Fibroblast of gingiva (primary cell): ENCODE results near the gene SLC4A8.
A peak's percentile ranks its signal among the peaks of the same experiment; 100 is the strongest.

Source experiments
- DNase-seq: peaks from one replicate; pipeline ENCODE4 v3.0.0-alpha.2; 2011; ENCODE audit warnings: low read depth

The SLC4A8 gene

DNA sequence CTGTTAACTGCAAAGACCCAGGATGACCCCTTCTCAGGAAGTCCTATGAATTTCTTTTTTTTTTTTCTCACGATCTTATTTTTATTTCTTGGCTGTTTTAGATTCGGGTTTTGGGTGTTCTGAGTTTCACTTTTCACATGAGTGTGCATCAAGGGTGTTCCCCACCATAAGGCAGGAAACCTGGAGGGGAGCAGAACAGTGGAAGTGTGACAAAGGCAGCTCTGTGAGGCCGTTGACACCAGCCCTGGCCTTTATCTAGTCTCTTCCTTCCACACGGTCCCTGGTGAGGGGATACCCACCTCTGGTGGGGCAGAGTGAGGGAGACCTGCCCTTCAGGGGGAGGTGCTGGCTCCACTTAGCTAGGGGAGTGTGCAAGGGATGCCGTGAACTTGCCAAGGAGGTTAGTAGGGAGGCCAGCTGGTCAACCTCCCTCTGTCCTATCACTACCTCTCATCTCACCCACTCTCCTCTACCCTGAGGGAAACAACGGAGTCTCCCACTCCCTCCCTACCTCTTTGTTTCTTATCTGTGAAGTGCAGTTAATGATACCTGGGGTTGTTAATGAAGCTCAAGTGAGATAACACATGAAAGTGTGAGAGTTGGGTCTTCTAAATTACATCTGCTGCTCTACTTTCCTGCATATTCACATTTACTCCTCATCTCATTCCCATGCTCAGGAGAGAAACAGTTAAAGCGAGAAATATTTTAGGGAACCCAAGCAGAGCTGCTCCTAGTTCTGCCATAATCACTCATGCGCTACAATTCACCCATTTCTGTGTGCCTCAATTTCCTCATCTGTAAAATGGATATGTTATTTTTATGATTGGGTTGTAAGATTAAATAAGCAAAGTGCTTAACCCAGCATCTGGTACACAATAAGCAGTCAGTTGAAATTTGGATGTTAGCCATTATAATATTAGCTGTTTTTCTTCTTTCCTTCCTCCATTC, 29.1 kb upstream of the SLC4A8 start:
- DNase-seq: no peak

DNA sequence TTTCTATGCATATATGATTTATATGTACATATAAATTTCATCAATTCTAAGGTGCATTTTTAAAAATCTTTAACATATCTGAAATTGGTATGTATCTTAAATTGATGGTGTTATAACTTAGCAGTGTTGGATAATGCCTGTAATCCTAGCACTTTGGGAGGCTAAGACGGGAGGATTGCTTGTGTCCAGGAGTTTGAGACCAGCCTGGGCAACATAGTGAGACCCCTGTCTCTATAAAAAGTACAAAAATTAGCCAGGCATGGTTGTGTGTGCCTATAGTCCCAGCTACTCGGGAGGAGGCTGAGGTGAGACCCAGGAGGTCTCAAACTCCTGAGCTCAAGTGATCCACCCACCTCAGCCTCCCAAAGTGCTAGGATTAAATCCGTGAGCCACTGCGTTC, 27.0 kb upstream of the SLC4A8 start:
- no peak for DNase-seq

DNA sequence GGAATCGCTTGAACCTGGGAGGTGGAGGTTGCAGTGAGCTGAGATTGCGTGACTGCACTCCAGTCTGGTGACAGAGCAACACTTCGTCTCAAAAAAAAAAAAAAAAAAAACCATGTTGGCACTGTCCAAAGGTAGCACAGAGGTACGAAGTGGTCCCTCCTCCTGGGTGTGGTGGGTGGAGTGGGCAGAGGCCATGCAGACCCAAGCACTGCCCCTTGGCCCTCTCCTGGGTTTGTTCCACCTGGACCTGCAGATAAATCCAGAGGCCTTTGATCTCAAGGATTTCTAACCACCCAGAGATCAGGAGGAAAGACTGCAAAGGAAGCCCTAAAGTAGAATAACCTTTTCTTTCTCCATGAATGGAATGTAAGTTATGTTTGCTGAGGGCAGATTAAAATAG, 24.7 kb upstream of the SLC4A8 start:
- no peak for DNase-seq

DNA sequence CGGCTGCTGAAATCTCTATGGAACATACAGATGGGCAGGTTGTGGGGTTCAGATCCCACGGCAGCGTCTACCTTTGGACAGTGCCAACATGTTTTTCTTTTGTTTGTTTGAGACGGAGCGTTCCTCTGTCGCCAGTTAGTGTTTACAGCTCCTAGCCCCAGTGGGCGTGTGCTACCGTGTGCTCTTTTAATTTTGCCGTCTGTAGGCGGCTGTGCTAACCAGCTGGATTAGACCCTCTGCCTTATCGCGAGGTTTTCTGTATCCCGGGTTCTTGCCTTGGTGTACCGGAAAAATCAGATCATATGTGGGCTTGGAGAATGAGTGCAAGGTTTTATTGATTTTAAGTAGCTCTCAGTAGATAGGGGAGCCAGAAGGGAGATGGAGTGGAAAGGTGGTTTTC, 23.6 kb upstream of the SLC4A8 start:
- no peak for DNase-seq

DNA sequence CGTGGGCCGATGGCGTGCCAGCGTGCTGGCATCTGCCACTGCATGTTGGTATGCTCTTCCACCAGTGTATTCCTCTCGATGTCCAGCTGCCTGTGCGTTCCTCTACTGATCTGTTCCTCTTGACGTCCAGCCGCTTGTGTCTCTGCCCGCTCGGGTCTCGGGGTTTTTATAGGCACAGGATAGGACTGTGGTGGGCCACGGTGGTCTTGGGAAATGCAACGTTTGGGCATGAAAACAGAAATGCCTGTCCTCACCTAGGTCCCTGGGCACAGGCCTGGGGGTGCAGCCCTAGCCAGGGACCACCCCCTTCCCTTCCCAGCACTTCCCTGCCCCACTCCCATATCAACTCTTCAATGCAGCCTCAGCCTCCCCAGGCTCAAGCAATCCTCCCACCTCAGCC, 23.1 kb upstream of the SLC4A8 start:
- DNase-seq: no peak

DNA sequence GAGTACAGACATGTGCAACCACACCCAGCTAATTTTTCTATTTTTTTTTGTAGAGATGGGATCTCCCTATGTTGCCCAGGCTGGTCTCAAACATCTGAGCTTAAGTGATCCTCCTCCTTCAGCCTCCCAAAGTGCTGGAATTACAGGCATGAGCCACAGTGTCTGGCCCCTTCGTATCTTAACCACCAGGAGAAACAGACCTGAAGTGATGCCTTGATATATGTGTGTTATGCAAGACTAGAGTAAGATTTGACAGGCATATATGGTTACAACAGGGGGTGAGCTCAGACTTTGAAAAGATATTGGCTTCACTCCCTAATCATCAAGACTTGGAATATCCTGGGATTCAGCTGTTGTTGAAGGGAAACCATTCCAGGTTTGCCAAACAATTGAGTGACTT, 22.7 kb upstream of the SLC4A8 start:
- no peak for DNase-seq

DNA sequence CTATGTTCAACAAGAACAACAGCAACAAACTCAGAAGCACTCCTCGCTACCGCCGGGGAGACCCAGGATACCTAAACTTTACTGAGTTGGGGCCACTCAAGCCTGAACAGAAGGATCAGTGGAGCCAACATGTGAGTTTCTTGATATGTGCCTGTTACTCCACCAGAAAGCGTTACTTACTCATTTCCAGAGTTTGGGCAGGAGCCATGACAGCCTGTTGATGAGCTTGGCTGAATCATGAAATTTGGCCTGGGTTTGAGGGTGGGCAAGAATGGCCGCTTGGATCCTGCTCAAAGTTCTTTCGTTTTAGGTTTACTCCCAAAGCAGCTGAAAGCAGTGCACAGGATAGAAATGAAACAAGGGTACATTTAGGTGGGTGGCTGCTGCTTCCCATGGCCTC, 21.5 kb upstream of the SLC4A8 start:
- DNase-seq: no peak

DNA sequence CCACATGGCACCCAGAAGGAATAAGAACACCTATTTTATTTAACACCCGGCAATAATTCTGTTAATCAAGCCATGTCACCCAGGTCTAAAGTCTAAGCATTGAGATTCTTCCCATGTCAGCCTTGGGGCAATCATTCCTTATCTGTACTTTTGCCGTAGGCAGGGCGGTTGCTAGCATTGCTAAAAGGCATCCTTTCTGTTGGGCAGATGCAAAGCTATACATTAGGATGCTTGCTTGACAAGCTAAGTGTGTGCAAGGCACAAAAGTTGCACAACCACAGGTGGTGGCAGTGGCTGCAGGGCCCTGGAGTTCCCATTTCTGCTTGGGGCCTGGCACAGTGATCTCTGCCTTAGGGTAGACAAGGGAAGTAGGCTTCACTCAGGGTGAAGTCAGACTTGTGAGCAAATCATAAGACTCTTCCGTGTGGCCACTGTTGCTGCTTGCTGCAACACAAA, 20.9 kb upstream of the SLC4A8 start:
- no peak for DNase-seq

DNA sequence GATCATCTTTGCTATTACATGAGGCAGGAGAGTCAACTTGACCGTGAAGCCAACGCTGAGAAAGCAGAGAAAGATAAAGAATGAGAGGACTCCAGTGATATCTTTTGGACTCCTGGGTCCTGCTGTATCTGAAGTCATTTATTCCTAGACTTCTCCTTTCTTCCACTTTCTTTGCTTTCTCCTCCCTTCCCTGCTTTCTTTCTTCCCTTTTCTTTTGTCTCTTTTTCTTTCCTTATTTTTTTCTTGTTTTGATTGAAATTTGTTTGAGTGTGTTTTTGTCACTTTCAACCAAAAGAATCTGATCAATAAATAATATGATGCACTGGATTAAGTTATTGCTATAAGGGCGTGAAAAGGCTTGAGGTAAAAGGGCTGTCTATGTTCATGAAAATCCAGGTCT, 20.0 kb upstream of the SLC4A8 start:
- no peak for DNase-seq

DNA sequence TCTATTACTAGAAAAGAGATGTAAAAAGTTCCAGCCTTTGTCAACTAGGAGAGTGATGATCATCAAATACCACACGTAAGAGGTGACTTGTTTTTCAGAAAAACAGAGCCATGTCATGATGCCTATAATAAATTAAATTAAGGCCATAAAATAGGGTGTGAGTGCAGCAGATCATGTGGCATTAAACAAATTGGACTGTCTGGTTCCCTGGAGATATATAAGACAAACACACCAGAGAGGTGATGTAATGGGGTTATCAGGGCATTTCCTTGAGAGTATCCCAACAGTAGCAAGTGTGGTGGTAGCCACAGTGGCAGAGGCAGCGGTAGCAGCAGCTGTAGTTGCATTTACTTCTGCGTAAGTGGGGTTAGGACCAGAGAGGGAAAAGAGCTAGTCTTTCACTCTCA, 18.8 kb upstream of the SLC4A8 start:
- no peak for DNase-seq

DNA sequence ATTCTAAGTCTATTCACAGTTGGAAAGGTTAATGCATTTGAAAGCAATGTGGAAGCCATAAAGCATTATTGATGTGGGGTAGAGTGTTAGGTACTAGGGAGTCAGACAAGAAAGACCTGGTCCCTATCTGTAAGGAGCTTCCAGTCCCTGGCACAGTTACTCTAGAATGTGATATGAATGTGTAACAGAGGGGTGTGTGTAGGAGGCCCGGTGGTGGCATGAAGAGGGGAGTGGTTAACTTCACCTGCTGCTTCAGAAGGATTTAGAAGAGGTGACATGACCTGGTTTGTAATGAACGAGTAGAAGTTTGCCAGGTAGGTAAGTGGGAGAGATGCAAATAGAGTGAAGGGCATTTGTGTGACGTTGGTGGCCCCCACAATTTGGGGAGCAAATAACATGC, 18.3 kb upstream of the SLC4A8 start:
- DNase-seq: no peak

DNA sequence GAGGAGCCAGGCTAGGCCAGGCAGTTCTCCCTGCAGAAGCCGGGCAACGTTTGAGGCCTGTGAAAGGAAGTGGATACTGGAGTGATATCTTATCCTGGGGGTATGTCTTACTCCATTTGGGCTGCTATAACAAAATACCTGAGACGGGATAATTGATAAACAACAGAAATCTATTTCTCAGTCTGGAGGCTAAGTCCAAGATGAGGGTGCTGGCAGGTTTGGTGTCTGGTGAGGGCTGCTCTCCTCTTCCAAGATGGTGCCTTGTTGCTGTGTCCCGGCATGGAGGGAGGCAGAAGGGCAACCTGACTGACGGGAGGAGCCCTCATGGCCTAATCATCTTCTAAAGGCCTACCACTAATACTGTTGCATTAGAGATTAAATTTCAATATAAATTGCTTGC, 17.8 kb upstream of the SLC4A8 start:
- DNase-seq: no peak

DNA sequence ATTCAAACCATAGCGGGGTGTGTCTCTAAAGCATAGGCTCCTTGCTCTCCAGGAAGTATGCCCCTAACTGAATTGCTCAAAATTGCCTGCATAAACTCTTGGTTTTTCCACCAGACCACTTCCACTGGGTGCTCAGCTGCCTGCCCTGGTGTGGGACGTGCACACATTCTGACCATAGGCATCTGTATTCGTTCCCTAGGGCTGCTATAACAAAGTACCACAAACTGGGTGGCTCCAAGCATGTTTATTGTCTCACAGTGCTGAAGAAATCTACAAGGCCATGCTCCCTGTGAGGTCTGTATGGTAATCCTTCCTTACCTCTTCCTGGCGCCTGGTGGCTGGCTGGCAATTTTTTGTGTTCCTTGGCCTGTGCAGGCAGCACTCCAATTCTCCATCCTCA, 17.0 kb upstream of the SLC4A8 start:
- no peak for DNase-seq

DNA sequence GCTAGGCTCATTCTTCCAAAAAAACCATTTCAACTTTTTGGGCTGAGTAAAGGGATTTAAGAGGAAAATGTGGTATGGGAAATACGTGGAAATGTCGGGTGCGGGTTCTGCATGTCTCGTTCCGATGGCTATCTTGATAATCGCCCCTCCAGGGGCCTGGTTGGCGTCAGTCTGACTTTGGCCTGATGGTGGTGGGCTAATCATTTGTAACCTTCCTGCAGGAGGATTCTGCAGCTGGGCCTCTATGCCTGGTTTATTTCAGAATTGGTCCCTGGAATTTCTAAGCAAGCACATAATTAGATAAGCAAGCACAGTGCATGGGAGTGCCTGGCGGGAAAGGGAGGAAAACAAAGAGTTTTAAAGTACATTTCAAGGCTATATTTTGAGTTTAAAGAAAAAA, 14.8 kb upstream of the SLC4A8 start:
- DNase-seq: no peak

DNA sequence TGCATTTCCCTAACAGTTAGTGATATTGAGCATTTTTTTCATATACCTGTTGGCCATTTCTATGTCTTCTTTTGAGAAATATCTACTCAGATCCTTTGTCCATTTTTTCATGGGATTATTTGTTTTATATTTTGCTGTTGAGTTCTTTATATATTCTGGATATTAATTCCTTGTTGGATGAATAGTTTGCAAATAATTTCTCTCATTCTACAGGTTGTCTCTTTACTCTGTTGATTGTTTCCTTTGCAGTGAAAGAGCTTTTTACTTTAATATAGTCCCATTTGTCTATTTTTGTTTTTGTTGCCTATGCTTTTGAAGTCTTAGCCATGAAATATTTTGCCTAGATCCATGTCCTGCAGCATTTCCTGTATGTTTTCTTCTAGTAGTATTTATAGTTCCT, 11.5 kb upstream of the SLC4A8 start:
- no peak for DNase-seq

DNA sequence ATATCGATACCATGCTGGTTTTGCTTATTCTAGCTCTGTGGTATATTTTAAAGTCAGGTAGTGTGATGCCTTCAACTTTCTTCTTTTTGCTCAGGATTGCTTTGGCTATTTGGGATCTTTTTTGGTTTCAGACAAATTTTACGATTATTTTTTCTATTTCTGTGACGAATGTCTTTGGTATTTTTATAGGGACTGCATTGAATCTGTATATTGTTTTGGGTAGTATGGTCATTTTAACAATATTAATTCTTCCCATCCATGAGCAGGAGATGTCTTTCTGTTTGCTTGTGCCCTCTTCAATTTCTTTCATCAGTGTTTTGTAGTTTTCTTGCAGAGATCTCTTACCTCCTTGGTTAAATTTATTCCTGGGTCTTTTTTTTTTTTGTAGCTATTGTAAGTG, 10.8 kb upstream of the SLC4A8 start:
- no peak for DNase-seq

DNA sequence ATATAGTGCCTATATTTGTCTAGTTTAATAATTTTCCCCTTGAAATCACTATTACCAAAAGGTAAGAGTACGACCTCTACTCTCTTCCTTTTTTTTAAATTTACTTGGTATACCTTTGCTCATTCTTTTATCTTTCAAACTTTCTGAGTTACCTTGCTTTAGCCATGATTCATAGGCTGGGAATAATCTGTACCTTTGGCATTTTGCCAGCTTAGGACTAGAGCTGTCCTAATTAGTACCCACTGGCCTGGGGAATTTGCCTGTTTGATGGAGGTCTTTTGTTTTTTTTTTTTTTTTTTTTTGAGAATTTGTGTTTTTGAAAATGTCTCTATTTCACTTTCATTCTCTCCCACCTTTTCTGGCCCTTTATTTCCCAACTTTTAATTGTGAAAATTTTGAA, 8.7 kb upstream of the SLC4A8 start:
- no peak for DNase-seq

DNA sequence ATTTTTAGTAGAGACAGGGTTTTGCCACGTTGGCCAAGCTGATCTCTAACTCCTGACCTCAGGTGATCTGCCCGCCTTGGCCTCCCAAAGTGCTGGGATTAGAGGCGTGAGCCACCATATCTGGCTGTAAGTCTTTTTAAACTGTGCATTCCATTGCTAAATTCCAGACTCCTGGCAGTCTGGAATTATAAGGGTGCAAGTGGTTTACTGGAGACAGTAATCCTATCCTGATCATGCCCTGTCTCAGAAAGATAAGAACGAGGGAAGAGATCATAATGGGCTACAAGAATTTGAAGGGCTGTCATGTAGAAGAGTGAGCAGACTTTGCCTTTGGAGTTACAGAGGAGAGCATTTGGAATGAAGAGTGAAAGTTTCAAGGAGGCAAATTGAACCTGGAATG, 6.8 kb upstream of the SLC4A8 start:
- DNase-seq: no peak

DNA sequence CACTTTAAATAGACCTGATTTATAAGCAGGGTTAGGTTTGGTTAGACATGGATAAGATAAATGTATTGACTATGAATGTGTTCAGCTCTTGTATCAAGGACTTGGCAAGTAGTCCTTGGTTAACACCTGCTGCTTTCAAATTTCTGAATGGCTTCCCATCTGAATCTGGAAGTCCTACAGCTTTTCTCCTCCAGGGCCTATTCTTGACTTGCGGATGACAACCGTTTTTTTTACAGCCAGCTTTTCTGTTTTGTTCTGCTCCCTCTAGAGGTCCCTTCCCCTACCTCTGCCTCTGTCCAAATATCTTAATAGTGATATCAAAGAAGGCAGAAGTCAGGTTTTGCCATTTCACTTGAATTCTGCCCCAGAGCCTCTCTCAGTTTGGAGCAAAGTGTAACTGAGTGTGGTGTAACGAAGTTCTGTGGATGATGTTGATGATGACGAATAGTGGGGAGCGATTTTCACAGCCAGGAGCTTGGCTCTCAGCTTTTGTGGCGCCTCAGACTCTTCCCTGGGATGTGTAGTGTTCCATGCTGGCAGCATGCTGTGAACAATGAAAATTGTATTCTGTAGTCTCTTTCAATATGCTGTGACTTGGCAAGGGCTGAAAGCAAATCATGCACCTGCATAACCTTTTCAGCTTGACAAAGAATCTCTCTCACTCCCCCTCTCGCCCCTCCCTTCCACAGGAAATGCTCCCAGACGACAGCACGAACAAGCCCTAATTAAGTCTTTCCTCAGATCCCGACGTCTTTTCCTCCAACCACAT, 5.0 kb upstream of the SLC4A8 start:
- no peak for DNase-seq

DNA sequence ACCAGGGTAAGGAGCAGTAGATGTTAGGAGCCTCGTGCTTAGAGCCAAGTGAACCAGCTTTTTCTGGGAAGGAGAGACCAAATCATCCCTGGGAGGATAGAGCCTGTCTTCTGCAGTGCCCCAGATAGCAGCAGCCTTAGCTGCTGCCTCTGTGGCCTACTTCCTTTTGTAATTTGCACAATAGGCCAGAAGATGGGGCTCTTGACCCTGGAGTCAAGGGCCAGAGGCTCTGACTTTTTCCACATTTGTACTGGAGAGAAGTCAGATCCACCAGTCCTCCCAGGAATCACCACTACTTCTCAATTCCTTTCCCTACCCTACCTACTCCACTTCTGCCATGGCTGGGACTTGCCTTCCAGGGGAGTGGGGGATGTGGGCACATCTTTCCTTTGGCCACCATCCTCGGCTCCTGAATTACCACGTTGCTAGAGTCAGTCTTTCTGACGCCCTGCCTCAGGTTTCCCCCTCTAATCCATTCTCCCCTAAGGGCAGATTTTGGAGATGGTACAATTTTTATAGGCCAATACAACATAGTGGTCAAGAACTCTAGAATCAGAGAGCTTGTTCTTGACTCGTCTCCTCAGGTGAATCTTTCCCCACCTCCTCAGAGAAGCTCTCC, 3.3 kb upstream of the SLC4A8 start:
- DNase-seq: peak; percentile 51

DNA sequence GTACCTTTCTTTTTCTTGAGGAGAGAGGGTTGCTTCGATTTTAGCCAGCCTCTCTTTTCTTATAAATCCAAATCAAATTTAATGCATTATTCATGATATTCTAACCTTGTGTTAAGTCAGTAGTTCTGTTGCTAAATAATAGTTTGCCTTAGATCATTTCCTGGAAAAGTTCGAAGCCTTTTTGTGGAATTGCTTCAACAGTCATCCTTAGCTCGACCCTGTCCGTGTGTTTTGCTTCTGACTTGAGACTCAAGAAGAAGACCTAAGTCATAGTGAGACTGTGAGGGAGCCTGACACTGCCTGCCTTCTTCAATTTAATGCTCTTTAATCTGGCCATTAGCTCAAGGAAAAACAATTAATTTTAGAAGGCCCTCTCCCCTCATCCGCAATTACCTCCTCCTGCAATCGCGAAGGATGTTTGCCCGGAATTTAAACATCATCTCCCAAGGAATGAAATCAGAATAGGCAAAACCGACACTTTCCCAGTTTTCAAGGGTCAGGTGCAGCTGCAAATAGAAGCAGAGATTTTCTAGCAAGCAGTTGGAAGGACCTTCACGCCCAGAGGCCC, 453 bp upstream of the SLC4A8 start:
- no peak for DNase-seq

DNA sequence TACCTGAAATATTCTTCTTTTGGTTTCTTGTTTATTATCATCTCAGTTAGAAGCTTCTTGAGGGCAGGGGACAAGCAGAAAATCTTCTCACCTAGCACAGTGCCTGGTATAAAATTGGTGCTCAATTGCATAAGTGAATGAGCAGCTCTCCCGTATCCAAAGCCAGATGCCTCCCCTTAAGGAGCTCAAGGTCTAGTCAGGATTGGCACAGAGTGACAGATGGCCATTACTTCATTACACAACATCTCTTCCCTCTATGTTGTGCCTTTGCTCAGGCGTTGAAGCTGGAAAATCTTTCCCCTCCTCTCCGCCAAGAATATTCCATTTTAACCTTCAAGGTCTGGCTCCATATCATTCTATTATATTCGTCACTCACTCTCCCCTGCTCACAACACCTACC, 3.6 kb downstream of the SLC4A8 start:
- no peak for DNase-seq

DNA sequence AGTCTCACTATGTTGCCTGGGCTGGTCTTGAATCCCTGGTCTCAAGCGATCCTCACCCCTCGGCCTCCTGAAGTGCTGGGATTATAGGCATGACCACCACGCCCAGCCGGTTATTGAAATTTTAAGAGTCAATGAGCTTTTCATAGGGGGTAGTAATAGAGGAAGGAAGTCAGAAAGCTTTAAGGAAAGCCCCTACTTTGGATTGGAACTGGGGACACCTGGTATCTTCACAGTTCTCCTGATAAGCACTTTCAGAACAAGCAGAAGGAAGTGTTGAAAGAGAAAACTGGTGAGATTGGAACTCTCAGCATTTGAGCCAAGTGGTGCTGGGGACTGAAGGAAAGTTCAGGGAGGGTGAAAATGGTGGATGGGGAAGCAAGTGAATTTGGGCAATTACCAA, 5.1 kb downstream of the SLC4A8 start:
- no peak for DNase-seq
